Measurements from ENCODE around the gene FAM174A. TPM values are rescaled to one million over a fixed set of nuclear protein-coding genes. Genes with fewer than 3 reads are reported as not detected.
"Not testable (repeated sequence)": the region's sequence is repeated elsewhere in the genome, so short reads cannot be mapped to it uniquely, and the experiment has no call there.

FAM174A gene
- polyA plus RNA-seq, 3 donors = 5.3 to 11.1 (median 9.2) TPM

GRCh38 chr5:100600298-100600994 is 65.3 kb downstream of the FAM174A start:
- Mint-ChIP-seq H3K36me3 (no peaks in the 10 kb centered on the region), H3K27me3 (ENCODE audit: low read depth in 3 of 3) (no peaks in the 10 kb centered on the region), H3K9me3 (peaks cover 0 to 5% (median 2%) of the 10 kb centered on the region in 7 donors), H3K4me1 (peaks cover 9% of the 10 kb centered on the region), H3K4me3 (no peak overlapping the region), H3K27ac (peak overlapping the region in 1 of 7 donors; percentile 55)
- no peaks in the 10 kb centered on the region for H3K79me2 ChIP-seq (ENCODE audit: insufficient read depth, low read length)
- intact Hi-C loops (cut with micrococcal nuclease) = no loop called here
- no peaks in the 10 kb centered on the region for H3K27me3 ChIP-seq (ENCODE audit: control insufficient read depth in 2 of 2, insufficient read depth in 2 of 2, low read length in 2 of 2)
- H3K27ac ChIP-seq (ENCODE audit: low read depth in 1 of 2, low read length in 2 of 2) = no peak overlapping the region
- no peaks in the 10 kb centered on the region for H3K9me3 ChIP-seq (replicated peaks in 1 of 2; ENCODE audit: control insufficient read depth in 1 of 2, insufficient read depth in 1 of 2, low read length in 2 of 2)
- no peaks in the 10 kb centered on the region for H3K4me1 ChIP-seq (ENCODE audit: control insufficient read depth in 1 of 2, insufficient read depth in 2 of 2, low read length in 2 of 2)
- H3K4me2 ChIP-seq (replicated peaks; ENCODE audit: extremely low read depth, low read length, poor library complexity, severe bottlenecking) = no peak overlapping the region
- H4K20me1 ChIP-seq (ENCODE audit: insufficient read depth, low read length) = no peaks in the 10 kb centered on the region
- no peak overlapping the region for H3K9ac ChIP-seq (ENCODE audit: insufficient read depth, low read length, poor library complexity, severe bottlenecking)
- TF ChIP-seq CTCF (IDR thresholded peaks at IDR 0.05) = no peak
- no peak overlapping the region for H2AFZ ChIP-seq (ENCODE audit: insufficient read depth, low read depth, low read length, poor library complexity, severe bottlenecking)
- DNase-seq = no peak
- H3K36me3 ChIP-seq (replicated peaks in 1 of 2; ENCODE audit: control insufficient read depth in 1 of 2, insufficient read depth in 2 of 2, low read length in 2 of 2) = no peaks in the 10 kb centered on the region
- H3K4me3 ChIP-seq (replicated peaks in 1 of 3; ENCODE audit: low read depth in 2 of 3, low read length in 3 of 3) = no peak overlapping the region
- 25% methylated on average over 4 of the region's 5 CpGs for WGBS (ENCODE audit: insufficient coverage)

DNA sequence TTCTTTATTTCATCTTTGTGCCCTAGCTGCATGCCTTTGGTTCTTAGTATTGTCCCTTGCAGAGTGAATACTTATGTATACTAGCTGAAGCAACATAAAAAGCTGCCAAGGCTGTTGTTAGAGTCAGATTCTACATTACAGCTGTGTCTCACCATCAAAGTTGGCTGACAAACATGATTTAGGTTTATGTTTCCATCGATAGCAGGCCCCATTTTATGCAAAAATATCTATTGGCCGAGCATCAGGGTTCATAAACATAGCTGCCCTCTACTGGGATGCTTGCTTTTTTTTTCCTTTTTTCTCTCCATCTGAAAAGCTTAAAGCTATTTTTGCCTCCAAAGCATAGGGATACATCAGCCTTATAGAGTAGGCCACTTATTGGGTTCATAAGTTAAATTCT is 68.0 kb downstream of the FAM174A start:
- no peak overlapping the region for H3K4me3 ChIP-seq (replicated peaks in 1 of 3; ENCODE audit: low read depth in 2 of 3, low read length in 3 of 3)
- Mint-ChIP-seq H3K36me3 (no peaks in the 10 kb centered on the region), H3K4me1 (peaks cover 9% of the 10 kb centered on the region), H3K27ac (no peak overlapping the region), H3K27me3 (ENCODE audit: low read depth in 3 of 3) (no peaks in the 10 kb centered on the region), H3K9me3 (peaks cover 0 to 14% (median 2%) of the 10 kb centered on the region in 7 donors), H3K4me3 (no peak overlapping the region)
- H3K79me2 ChIP-seq (ENCODE audit: insufficient read depth, low read length) = no peaks in the 10 kb centered on the region
- intact Hi-C loops (cut with micrococcal nuclease) = no loop called here
- H2AFZ ChIP-seq (ENCODE audit: insufficient read depth, low read depth, low read length, poor library complexity, severe bottlenecking) = no peak overlapping the region
- 83% methylated on average over 1 of the region's 2 CpGs for WGBS (ENCODE audit: insufficient coverage)
- H3K9me3 ChIP-seq (replicated peaks in 1 of 2; ENCODE audit: control insufficient read depth in 1 of 2, insufficient read depth in 1 of 2, low read length in 2 of 2) = peaks cover 0 to 3% of the 10 kb centered on the region in 2 donors
- no peak overlapping the region for H3K27ac ChIP-seq (ENCODE audit: low read depth in 1 of 2, low read length in 2 of 2)
- no peak for DNase-seq
- H3K27me3 ChIP-seq (ENCODE audit: control insufficient read depth in 2 of 2, insufficient read depth in 2 of 2, low read length in 2 of 2) = no peaks in the 10 kb centered on the region
- no peak for TF ChIP-seq CTCF (IDR thresholded peaks at IDR 0.05)
- no peaks in the 10 kb centered on the region for H3K4me1 ChIP-seq (ENCODE audit: control insufficient read depth in 1 of 2, insufficient read depth in 2 of 2, low read length in 2 of 2)
- H3K9ac ChIP-seq (ENCODE audit: insufficient read depth, low read length, poor library complexity, severe bottlenecking) = no peak overlapping the region
- H3K4me2 ChIP-seq (replicated peaks; ENCODE audit: extremely low read depth, low read length, poor library complexity, severe bottlenecking) = no peak overlapping the region
- no peaks in the 10 kb centered on the region for H3K36me3 ChIP-seq (replicated peaks in 1 of 2; ENCODE audit: control insufficient read depth in 1 of 2, insufficient read depth in 2 of 2, low read length in 2 of 2)
- no peaks in the 10 kb centered on the region for H4K20me1 ChIP-seq (ENCODE audit: insufficient read depth, low read length)

DNA sequence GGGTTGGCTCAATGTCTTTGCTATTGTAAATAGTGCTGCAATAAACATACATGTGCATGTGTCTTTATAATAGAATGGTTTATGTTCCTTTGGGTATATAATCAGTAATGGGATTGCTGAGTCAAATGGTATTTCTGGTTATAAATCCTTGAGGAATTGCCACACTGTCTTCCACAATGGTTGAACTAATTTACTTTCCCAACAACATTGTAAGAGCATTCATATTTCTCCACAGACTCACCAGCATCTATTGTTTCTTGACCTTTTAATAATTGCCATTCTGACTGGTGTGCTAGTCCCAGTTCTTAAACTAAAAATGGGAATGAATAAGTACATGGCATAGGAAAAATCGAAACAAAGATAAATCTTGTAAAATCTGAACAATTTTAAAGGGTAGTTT is 68.8 kb downstream of the FAM174A start:
- DNase-seq; H3K9ac ChIP-seq (ENCODE audit: insufficient read depth, low read length, poor library complexity, severe bottlenecking); H3K4me3 ChIP-seq (replicated peaks in 1 of 3; ENCODE audit: low read depth in 2 of 3, low read length in 3 of 3); H3K36me3 ChIP-seq (replicated peaks in 1 of 2; ENCODE audit: control insufficient read depth in 1 of 2, insufficient read depth in 2 of 2, low read length in 2 of 2); H3K9me3 ChIP-seq (replicated peaks in 1 of 2; ENCODE audit: control insufficient read depth in 1 of 2, insufficient read depth in 1 of 2, low read length in 2 of 2); H3K36me3 Mint-ChIP-seq; H3K4me3 Mint-ChIP-seq; H4K20me1 ChIP-seq (ENCODE audit: insufficient read depth, low read length); intact Hi-C loops (cut with micrococcal nuclease); H3K4me2 ChIP-seq (replicated peaks; ENCODE audit: extremely low read depth, low read length, poor library complexity, severe bottlenecking); H3K4me1 Mint-ChIP-seq; H2AFZ ChIP-seq (ENCODE audit: insufficient read depth, low read depth, low read length, poor library complexity, severe bottlenecking); H3K27ac Mint-ChIP-seq; H3K4me1 ChIP-seq (ENCODE audit: control insufficient read depth in 1 of 2, insufficient read depth in 2 of 2, low read length in 2 of 2); H3K27me3 ChIP-seq (ENCODE audit: control insufficient read depth in 2 of 2, insufficient read depth in 2 of 2, low read length in 2 of 2); H3K79me2 ChIP-seq (ENCODE audit: insufficient read depth, low read length); H3K27ac ChIP-seq (ENCODE audit: low read depth in 1 of 2, low read length in 2 of 2); H3K27me3 Mint-ChIP-seq (ENCODE audit: low read depth in 3 of 3): not testable (repeated sequence)
- H3K9me3 Mint-ChIP-seq = peaks cover 0 to 14% (median 5%) of the 10 kb centered on the region in 7 donors
- WGBS (ENCODE audit: insufficient coverage) = no CpG with 5 or more reads among the region's 1 CpG
